Thyroid gland (tissue), 4 donors: ENCODE data around the gene PRR12. TPM values are rescaled to one million over a fixed set of nuclear protein-coding genes. Genes with fewer than 3 reads are reported as not detected.

Source experiments
- DNase-seq, 2 donors: peaks; one replicate each; pipeline ENCODE4 v3.0.0-alpha.2; 2019
- H3K27ac ChIP-seq, 3 donors: fragments of 200-600 bp; sonication (generic); 1 replicate in 2 of 3; 2 replicates in 1 of 3; pipeline ENCODE4 v1.5.1; 2016 to 2019; ENCODE audit warnings: mild to moderate bottlenecking in 1 of 3, moderate library complexity in 1 of 3
- H3K27me3 ChIP-seq: fragments of 200-600 bp; sonication (generic); one replicate; pipeline ENCODE4 v1.5.1; 2019
- H3K36me3 ChIP-seq, 2 donors: fragments of 200-600 bp; sonication (generic); one replicate each; pipeline ENCODE4 v1.5.1; 2016 to 2019
- H3K4me1 ChIP-seq, 2 donors: fragments of 200-600 bp; sonication (generic); one replicate each; pipeline ENCODE4 v1.5.1; 2017 to 2019
- H3K4me3 ChIP-seq, 3 donors: fragments of 200-600 bp; sonication (generic); replicated peaks in 1 of 3; 1 replicate in 2 of 3; 2 replicates in 1 of 3; pipeline ENCODE4 v1.5.1; 2016; ENCODE audit warnings: mild to moderate bottlenecking in 1 of 3
- H3K9me3 ChIP-seq: fragments of 200-600 bp; sonication (generic); one replicate; pipeline ENCODE4 v1.5.1; 2017
- POLR2A ChIP-seq, 2 donors: fragments of 450-650 bp; IDR thresholded peaks; one replicate each; pipeline ENCODE4 v1.6.1; 2017; ENCODE audit warnings: antibody characterized with exemption in 2 of 2, mild to moderate bottlenecking in 2 of 2, moderate library complexity in 1 of 2
- WGBS, 2 donors: methylation state at CpG; one replicate each; pipeline ENCODE4 v1.1.5; 2017; 5-methylcytosine and 5-hydroxymethylcytosine counted together
- intact Hi-C: fragments of 100-400 bp; cut with DNase I; formaldehyde crosslinking; loops from one replicate; pipeline ENCODE4 v1.15.1; 2023
- total RNA-seq, 4 donors: library from RNA; depleted of rRNA; stranded (reverse); fragments of >200 nt; gene quantifications; one replicate each; pipeline ENCODE4 v1.2.3, GENCODE V29; 2016
- TF ChIP-seq, protein P1 (sequence below), 6 experiments: fragments of 200-600 bp in 3 of 6; fragments of 450-650 bp in 3 of 6; sonication (generic) in 3 of 6; IDR thresholded peaks; one replicate each; pipeline ENCODE4 v1.5.1; 2016 to 2019; ENCODE audit warnings: antibody characterized with exemption in 6 of 6, mild to moderate bottlenecking in 2 of 6, inconsistent platforms in 1 of 6, moderate library complexity in 1 of 6

The PRR12 gene
- total RNA-seq, 4 donors from 2014 or later: 7.3 to 15.6 (median 12.4) TPM

GRCh38 chr19:49546825-49547565, 44.0 kb upstream of the PRR12 start:
- peak; percentile 65 to 69 for DNase-seq
- no peak overlapping the region for H3K4me3 ChIP-seq
- 10 to 11% methylated on average over 9 of the region's 9 CpGs for WGBS, 2 donors
- intact Hi-C loops: loop anchor here (2.0 to 5.0 kb wide), 2 partner anchors 44 to 155 kb away; no protein-coding TSS in a partner anchor
- no peaks in the 10 kb centered on the region for H3K27me3 ChIP-seq
- H3K4me1 ChIP-seq: no peaks in the 10 kb centered on the region
- H3K27ac ChIP-seq: no peak overlapping the region
- H3K36me3 ChIP-seq: no peaks in the 10 kb centered on the region
- no peaks in the 10 kb centered on the region for H3K9me3 ChIP-seq
- no peak for TF ChIP-seq POLR2A (IDR thresholded peaks at IDR 0.05)
- TF ChIP-seq, protein P1, sequence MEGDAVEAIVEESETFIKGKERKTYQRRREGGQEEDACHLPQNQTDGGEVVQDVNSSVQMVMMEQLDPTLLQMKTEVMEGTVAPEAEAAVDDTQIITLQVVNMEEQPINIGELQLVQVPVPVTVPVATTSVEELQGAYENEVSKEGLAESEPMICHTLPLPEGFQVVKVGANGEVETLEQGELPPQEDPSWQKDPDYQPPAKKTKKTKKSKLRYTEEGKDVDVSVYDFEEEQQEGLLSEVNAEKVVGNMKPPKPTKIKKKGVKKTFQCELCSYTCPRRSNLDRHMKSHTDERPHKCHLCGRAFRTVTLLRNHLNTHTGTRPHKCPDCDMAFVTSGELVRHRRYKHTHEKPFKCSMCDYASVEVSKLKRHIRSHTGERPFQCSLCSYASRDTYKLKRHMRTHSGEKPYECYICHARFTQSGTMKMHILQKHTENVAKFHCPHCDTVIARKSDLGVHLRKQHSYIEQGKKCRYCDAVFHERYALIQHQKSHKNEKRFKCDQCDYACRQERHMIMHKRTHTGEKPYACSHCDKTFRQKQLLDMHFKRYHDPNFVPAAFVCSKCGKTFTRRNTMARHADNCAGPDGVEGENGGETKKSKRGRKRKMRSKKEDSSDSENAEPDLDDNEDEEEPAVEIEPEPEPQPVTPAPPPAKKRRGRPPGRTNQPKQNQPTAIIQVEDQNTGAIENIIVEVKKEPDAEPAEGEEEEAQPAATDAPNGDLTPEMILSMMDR (IDR thresholded peaks at IDR 0.05): peak; percentile 74 to 93 (median 80)

GRCh38 chr19:49549045-49549444, 41.9 kb upstream of the PRR12 start:
- H3K27me3 ChIP-seq: no peaks in the 10 kb centered on the region
- H3K36me3 ChIP-seq: no peaks in the 10 kb centered on the region
- peaks cover 0 to 5% of the 10 kb centered on the region in 2 donors for H3K4me1 ChIP-seq
- TF ChIP-seq, protein P1 (IDR thresholded peaks at IDR 0.05): no peak
- H3K4me3 ChIP-seq: no peak overlapping the region
- no peak for DNase-seq
- intact Hi-C loops: loop anchor here (5.0 kb wide), 1 partner anchor 157 kb away; no protein-coding TSS in a partner anchor
- 74 to 78% methylated on average over 13 of the region's 13 CpGs for WGBS, 2 donors
- no peaks in the 10 kb centered on the region for H3K9me3 ChIP-seq
- H3K27ac ChIP-seq: no peak overlapping the region

DNA sequence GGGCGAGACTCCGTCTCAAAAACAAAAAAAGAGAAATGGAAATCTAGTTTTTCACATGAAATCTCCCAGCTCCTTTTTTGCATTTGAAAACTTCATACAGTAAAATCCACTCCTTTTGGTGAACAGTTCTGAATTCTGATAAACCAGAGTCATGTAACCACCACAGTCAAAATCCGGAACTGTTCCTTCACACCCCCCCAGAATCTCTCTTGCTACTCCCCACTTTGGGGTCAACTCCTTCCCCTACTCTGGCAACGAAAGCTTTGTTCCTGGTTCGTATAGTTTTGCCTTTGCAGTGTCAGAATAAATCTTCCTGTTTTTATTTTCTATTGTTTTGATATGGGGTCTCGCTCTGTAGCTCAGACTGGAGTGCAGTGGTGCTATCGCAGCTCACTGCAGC, 39.5 kb upstream of the PRR12 start:
- Histone ChIP-seq H3K9me3 (no peaks in the 10 kb centered on the region), H3K4me1 (peaks cover 0 to 7% of the 10 kb centered on the region in 2 donors), H3K27me3 (no peaks in the 10 kb centered on the region), H3K36me3 (peaks cover 3 to 4% of the 10 kb centered on the region in 2 donors), H3K27ac (no peak overlapping the region), H3K4me3 (no peak overlapping the region)
- WGBS, 2 donors: 90 to 91% methylated on average over 7 of the region's 7 CpGs
- intact Hi-C loops: no loop called here
- TF ChIP-seq, protein P1 (IDR thresholded peaks at IDR 0.05): no peak
- TF ChIP-seq POLR2A (IDR thresholded peaks at IDR 0.05): no peak
- DNase-seq: no peak

DNA sequence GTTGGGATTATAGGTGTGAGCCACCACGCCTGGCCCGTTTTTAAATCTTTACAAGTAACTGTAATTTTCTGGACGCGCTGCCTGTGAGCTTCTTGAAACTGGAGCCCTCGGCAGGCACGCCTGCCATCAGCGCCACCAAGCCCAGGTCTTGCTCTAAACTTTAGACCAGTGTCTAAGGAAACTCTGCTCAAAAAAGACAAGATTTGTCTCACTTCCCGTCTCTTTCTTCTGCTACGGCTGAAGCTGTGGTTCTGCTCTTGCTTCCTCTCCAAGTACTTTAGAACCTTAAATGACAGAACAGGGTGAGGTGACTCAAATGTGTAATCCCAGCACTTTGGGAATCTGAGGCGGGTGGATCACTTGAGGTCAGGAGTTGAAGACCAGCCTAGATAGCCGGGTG, 38.2 kb upstream of the PRR12 start:
- Histone ChIP-seq H3K36me3 (peaks cover 13 to 16% of the 10 kb centered on the region in 2 donors), H3K4me1 (peaks cover 0 to 7% of the 10 kb centered on the region in 2 donors), H3K9me3 (no peaks in the 10 kb centered on the region), H3K27ac (no peak overlapping the region), H3K27me3 (no peaks in the 10 kb centered on the region), H3K4me3 (no peak overlapping the region)
- no peak for TF ChIP-seq POLR2A (IDR thresholded peaks at IDR 0.05)
- TF ChIP-seq, protein P1 (IDR thresholded peaks at IDR 0.05): no peak
- no peak for DNase-seq
- 88 to 93% methylated on average over 11 of the region's 11 CpGs for WGBS, 2 donors
- intact Hi-C loops: no loop called here
